ENCODE data around the gene IL7R.
"Not testable (repeated sequence)": the region's sequence is repeated elsewhere in the genome, so short reads cannot be mapped to it uniquely, and the experiment has no call there.

The IL7R gene

DNA sequence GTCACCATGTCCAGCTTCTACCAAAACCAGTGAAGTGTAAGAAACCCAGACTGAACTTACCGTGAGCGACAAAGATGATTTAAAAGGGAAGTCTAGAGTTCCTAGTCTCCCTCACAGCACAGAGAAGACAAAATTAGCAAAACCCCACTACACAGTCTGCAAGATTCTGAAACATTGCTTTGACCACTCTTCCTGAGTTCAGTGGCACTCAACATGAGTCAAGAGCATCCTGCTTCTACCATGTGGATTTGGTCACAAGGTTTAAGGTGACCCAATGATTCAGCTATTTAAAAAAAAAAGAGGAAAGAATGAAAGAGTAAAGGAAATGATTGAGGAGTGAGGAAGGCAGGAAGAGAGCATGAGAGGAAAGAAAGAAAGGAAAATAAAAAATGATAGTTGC, 19.8 kb downstream of the IL7R start:
- no peak for DNase-seq (ENCODE audit: low spot score)

DNA sequence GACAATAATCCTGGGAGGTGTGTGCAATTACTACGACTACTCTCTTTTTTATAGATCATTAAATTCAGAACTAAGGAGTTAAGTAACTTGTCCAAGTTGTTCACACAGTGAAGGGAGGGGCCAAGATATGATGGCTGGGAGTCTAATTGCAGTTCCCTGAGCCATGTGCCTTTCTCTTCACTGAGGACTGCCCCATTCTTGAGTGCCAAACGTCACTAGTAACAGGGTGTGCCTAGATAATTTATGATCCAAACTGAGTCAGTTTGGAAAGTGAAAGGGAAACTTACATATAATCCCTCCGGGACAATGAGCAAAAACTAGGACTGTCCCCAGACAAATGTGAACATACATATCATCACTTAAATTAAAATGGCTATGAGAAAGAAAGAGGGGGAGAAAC, 20.2 kb downstream of the IL7R start:
- no peak for DNase-seq (ENCODE audit: low spot score)

GRCh38 chr5:35877655-35878054, 21.0 kb downstream of the IL7R start:
- DNase-seq (ENCODE audit: low spot score), result no peak

GRCh38 chr5:35878079-35878478, 21.4 kb downstream of the IL7R start:
- no peak for DNase-seq (ENCODE audit: low spot score)

DNA sequence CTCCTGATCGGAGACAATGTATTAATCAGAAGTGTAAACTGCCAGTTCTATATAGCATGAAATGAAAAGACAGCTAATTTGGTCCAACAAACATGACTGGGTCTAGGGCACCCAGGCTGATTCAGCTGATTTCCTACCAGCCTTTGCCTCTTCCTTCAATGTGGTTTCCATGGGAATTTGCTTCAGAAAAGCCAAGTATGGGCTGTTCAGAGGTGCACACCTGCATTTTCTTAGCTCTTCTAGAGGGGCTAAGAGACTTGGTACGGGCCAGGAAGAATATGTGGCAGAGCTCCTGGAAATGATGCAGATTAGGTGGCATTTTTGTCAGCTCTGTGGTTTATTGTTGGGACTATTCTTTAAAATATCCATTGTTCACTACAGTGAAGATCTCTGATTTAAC, 22.4 kb downstream of the IL7R start:
- no peak for DNase-seq (ENCODE audit: low spot score)

GRCh38 chr5:35879649-35880048, 23.0 kb downstream of the IL7R start:
- DNase-seq (ENCODE audit: low spot score), result no peak

GRCh38 chr5:35880156-35880555, 23.5 kb downstream of the IL7R start:
- DNase-seq (ENCODE audit: low spot score), result no peak

DNA sequence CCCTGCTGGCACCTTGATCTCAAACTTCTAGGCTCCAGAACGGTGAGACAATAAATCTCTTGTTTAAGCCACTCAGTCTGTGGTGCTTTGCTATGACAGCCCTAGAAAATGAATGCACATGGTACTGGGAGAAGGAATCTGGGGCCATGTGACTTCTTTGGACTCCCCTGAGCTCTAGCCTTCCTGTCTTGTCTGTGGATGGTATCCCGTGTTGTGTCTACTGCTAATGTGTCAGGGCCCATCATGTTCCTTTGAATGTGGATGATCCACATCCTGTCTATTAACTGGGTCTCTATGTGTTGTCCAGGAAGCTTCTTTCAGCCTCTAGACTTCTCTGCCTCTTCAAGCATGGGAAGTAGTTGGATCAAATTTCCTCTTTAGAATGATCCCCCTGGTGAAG, 25.1 kb downstream of the IL7R start:
- DNase-seq (ENCODE audit: low spot score), result no peak

DNA sequence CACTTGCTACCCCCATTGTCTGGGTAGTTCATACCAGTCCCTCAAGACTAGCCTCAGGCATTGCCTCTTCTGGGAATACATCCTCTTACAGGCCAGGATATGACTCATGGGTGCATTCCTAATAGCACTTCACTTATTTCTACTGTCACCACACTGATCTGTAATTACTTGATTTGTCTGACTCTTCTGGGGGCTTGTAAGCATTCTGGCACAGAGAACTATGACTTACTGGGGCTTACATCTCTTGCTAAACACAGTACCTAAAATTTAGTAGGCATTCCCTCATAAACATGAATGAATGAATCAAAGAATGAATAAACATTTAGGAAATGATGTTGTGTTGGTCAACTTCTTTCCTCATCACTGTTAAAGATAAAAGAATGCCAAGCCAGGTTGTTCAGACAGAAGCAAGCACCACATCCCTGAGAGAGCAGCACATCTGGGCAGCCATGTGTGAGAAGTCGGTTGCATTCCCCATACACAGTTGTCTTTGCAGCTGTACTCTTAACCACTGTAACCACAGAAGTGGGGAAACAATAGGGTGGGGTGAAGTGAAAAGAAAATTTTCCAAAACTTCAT, 27.6 kb downstream of the IL7R start:
- no peak for DNase-seq (ENCODE audit: low spot score)

- DNase-seq (ENCODE audit: low spot score), result no peak
Observed at GRCh38 chr5:35884773-35885172, 28.1 kb downstream of the IL7R start.

- no peak for DNase-seq (ENCODE audit: low spot score)
Observed at GRCh38 chr5:35886381-35886780, 29.7 kb downstream of the IL7R start.

- no peak for DNase-seq (ENCODE audit: low spot score)
Observed at GRCh38 chr5:35887321-35888100, 30.8 kb downstream of the IL7R start.

GRCh38 chr5:35890021-35891020, 33.6 kb downstream of the IL7R start:
- no peak for DNase-seq (ENCODE audit: low spot score)

DNA sequence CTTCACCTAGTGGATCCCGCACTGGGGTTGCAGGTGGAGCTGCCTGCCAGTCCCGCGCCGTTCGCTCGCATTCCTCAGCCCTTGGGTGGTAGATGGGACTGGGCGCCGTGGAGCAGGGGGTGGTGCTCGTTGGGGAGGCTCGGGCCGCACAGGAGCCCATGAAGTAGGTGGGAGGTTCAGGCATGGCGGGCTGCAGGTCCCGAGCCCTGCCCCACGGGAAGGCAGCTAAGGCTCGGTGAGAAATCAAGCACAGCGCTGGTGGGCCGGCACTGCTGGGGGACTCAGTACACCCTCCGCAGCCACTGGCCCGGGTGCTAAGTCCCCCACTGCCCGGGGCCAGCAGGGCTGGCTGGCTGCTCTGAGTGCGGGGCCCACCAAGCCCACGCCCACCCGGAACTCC, 36.1 kb downstream of the IL7R start:
- DNase-seq (ENCODE audit: low spot score), result not testable (repeated sequence)

GRCh38 chr5:35894131-35894530, 37.4 kb downstream of the IL7R start:
- no peak for DNase-seq (ENCODE audit: low spot score)

- no peak for DNase-seq (ENCODE audit: low spot score)
Observed at GRCh38 chr5:35898952-35899660, 42.4 kb downstream of the IL7R start.

GRCh38 chr5:35899800-35900199, 43.1 kb downstream of the IL7R start:
- no peak for DNase-seq (ENCODE audit: low spot score)

DNA sequence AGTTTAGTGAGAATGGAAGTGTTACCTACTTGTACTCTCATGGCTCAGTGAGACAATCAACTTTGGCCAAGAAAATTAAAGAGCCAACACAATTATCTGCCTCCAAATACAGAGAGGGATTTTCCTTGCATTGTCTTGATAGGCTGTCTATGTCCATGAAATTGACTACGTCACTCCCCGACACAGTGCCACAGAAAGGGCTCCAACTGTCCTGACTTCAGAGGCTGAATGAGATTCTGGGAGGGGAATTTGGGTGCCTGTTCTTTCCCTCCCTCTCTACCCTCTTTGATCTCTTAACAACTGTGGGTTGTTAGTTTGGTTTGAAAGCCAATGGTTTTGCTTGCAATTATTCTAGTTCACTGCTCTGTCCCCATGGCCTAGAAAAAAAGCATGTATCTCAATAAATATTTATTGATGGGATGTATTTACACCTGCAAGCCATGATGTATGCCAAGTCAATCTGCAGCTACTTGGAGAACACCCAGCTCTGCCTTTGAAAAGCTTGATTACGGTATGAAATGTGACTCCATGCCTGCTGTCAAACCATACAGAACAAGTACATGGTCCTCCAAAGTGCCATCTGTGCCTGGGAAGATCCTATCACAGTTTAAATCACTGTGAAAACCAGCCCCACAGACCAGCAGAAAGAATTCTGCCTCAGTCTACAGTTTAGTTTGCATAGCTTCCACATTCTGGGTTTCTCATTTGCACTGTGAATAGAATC, 44.4 kb downstream of the IL7R start:
- no peak for DNase-seq (ENCODE audit: low spot score)

GRCh38 chr5:35902046-35902672, 45.5 kb downstream of the IL7R start:
- no peak for DNase-seq (ENCODE audit: low spot score)

GRCh38 chr5:35903631-35904203, 47.0 kb downstream of the IL7R start:
- DNase-seq (ENCODE audit: low spot score), result no peak
